ENCODE results near the gene TCF12. TPM values are rescaled to one million over a fixed set of nuclear protein-coding genes. Genes with fewer than 3 reads are reported as not detected.
"Not testable (repeated sequence)": the region's sequence is repeated elsewhere in the genome, so short reads cannot be mapped to it uniquely, and the experiment has no call there.

TCF12 gene
- total RNA-seq, 1 donor from 2014 or later, result 93.0 TPM

- no peak for TF ChIP-seq CTCF (IDR thresholded peaks at IDR 0.05)
- peaks cover 10% of the 10 kb centered on the region for H3K9me3 ChIP-seq
- H3K4me1 ChIP-seq, result peaks cover 49% of the 10 kb centered on the region
- H3K36me3 ChIP-seq, result no peaks in the 10 kb centered on the region
- ATAC-seq (no peak), DNase-seq (no peak)
- H3K27ac ChIP-seq, result no peak overlapping the region
- no peak overlapping the region for H3K4me3 ChIP-seq
- no peaks in the 10 kb centered on the region for H3K27me3 ChIP-seq (ENCODE audit: low read depth)
- intact Hi-C loops (cut with DNase I), result no loop called here
Observed at GRCh38 chr15:56931639-56932508, 13.4 kb downstream of the TCF12 start.

GRCh38 chr15:56932509-56932868, 14.0 kb downstream of the TCF12 start:
- peaks cover 43% of the 10 kb centered on the region for H3K4me1 ChIP-seq
- H3K9me3 ChIP-seq, result peaks cover 10% of the 10 kb centered on the region
- intact Hi-C loops (cut with DNase I); H3K36me3 ChIP-seq; ATAC-seq; H3K4me3 ChIP-seq; DNase-seq; H3K27ac ChIP-seq; H3K27me3 ChIP-seq (ENCODE audit: low read depth): not testable (repeated sequence)

GRCh38 chr15:56933410-56933809, 15.0 kb downstream of the TCF12 start:
- TF ChIP-seq CTCF (IDR thresholded peaks at IDR 0.05), result no peak
- intact Hi-C loops (cut with DNase I), result no loop called here

GRCh38 chr15:56933811-56934210, 15.4 kb downstream of the TCF12 start:
- intact Hi-C loops (cut with DNase I), result no loop called here
- Histone ChIP-seq H3K4me1 (peaks cover 39% of the 10 kb centered on the region), H3K4me3 (no peak overlapping the region), H3K27me3 (ENCODE audit: low read depth) (no peaks in the 10 kb centered on the region), H3K36me3 (no peaks in the 10 kb centered on the region), H3K27ac (no peak overlapping the region), H3K9me3 (peaks cover 10% of the 10 kb centered on the region)
- no peak for DNase-seq
- TF ChIP-seq CTCF (IDR thresholded peaks at IDR 0.05), result no peak
- ATAC-seq, result no peak

More at GRCh38 chr15:56933410-56933809, 15.0 kb downstream of the TCF12 start:
- Histone ChIP-seq H3K4me1 (peaks cover 41% of the 10 kb centered on the region), H3K36me3 (no peaks in the 10 kb centered on the region), H3K9me3 (peaks cover 10% of the 10 kb centered on the region), H3K27ac (no peak overlapping the region), H3K4me3 (no peak overlapping the region), H3K27me3 (ENCODE audit: low read depth) (no peaks in the 10 kb centered on the region)
- ATAC-seq, result no peak
- DNase-seq, result no peak

- ATAC-seq, result no peak
- no peaks in the 10 kb centered on the region for H3K36me3 ChIP-seq
- H3K4me3 ChIP-seq, result no peak overlapping the region
- no peaks in the 10 kb centered on the region for H3K27me3 ChIP-seq (ENCODE audit: low read depth)
- intact Hi-C loops (cut with DNase I), result no loop called here
- H3K9me3 ChIP-seq, result peaks cover 10% of the 10 kb centered on the region
- no peak for TF ChIP-seq CTCF (IDR thresholded peaks at IDR 0.05)
- DNase-seq, result no peak
- peaks cover 35% of the 10 kb centered on the region for H3K4me1 ChIP-seq
- no peak overlapping the region for H3K27ac ChIP-seq
Observed at GRCh38 chr15:56934269-56934668, 15.8 kb downstream of the TCF12 start.

- H3K27ac ChIP-seq, result no peak overlapping the region
- peaks cover 10% of the 10 kb centered on the region for H3K9me3 ChIP-seq
- DNase-seq (no peak), ATAC-seq (no peak)
- intact Hi-C loops (cut with DNase I), result no loop called here
- H3K36me3 ChIP-seq, result no peaks in the 10 kb centered on the region
- no peaks in the 10 kb centered on the region for H3K27me3 ChIP-seq (ENCODE audit: low read depth)
- H3K4me3 ChIP-seq, result no peak overlapping the region
- peaks cover 10% of the 10 kb centered on the region for H3K4me1 ChIP-seq
- no peak for TF ChIP-seq CTCF (IDR thresholded peaks at IDR 0.05)
Observed at GRCh38 chr15:56936929-56937328, 18.5 kb downstream of the TCF12 start.
